NOMO-1 treated with DMSO at 0.1 percent for 48 hours (cell line): ENCODE measurements around the gene MBD1.
"Not testable (repeated sequence)": the region's sequence is repeated elsewhere in the genome, so short reads cannot be mapped to it uniquely, and the experiment has no call there.

Source experiments
- DNase-seq: peaks from one replicate; lab custom pipeline; 2025; ENCODE audit not compliant: unreplicated experiment; lab: John Stamatoyannopoulos, UW

The MBD1 gene

GRCh38 chr18:50297621-50298442 lies 16.5 kb upstream of the MBD1 start:
- peak; percentile 89 for DNase-seq

GRCh38 chr18:50293039-50293438 lies 11.7 kb upstream of the MBD1 start:
- no peak for DNase-seq

- peak; percentile 60 for DNase-seq
Observed at GRCh38 chr18:50289108-50289443, 7.8 kb upstream of the MBD1 start.

GRCh38 chr18:50288348-50289107 lies 7.2 kb upstream of the MBD1 start:
- DNase-seq = not testable (repeated sequence)

- peak; percentile 99 for DNase-seq
Observed at GRCh38 chr18:50287441-50288347, 6.4 kb upstream of the MBD1 start, which contains the start of gene CXXC1. CXXC1 (minus strand) TSS chr18:50287692; CDS start chr18:50287589, 103 bp downstream.

- peak; percentile 33 for DNase-seq
Observed at GRCh38 chr18:50287028-50287440, 5.7 kb upstream of the MBD1 start.

- peak; percentile 10 for DNase-seq
Observed at GRCh38 chr18:50286391-50287027, 5.2 kb upstream of the MBD1 start.

- no peak for DNase-seq
Observed at GRCh38 chr18:50285631-50286321, 4.5 kb upstream of the MBD1 start.

GRCh38 chr18:50285071-50285470 lies 3.7 kb upstream of the MBD1 start:
- DNase-seq = no peak

- no peak for DNase-seq
Observed at GRCh38 chr18:50284255-50284885, 3.0 kb upstream of the MBD1 start.

- no peak for DNase-seq
Observed at GRCh38 chr18:50283469-50284209, 2.3 kb upstream of the MBD1 start.

GRCh38 chr18:50282521-50283335 lies 1.4 kb upstream of the MBD1 start:
- no peak for DNase-seq

GRCh38 chr18:50281972-50282520 lies 723 bp upstream of the MBD1 start:
- DNase-seq = no peak

- no peak for DNase-seq
Observed at GRCh38 chr18:50280707-50281294, 522 bp downstream of the MBD1 start.

GRCh38 chr18:50279752-50280151 lies 1.6 kb downstream of the MBD1 start:
- no peak for DNase-seq

GRCh38 chr18:50277942-50278341 lies 3.4 kb downstream of the MBD1 start:
- no peak for DNase-seq

GRCh38 chr18:50276452-50276851 lies 4.9 kb downstream of the MBD1 start:
- DNase-seq = no peak
